Esophagus mucosa (tissue), 1 donor: ENCODE measurements around the gene PIGC. TPM values are rescaled to one million over a fixed set of nuclear protein-coding genes. Genes with fewer than 3 reads are reported as not detected.

ENCODE experiments used
- ATAC-seq: fragments of 200-7000 bp; cut with Tn5 transposase; one replicate; pipeline ENCODE4 v1.9.1; 2020
- total RNA-seq: library from RNA; stranded (reverse); gene quantifications from one replicate; pipeline ENCODE4 v1.2.4, GENCODE V29; 2023
- donor health status: DM: yes; HTN: yes; CAD: no.

Gene PIGC
- total RNA-seq, 1 donor from 2014 or later = 11.7 TPM

DNA sequence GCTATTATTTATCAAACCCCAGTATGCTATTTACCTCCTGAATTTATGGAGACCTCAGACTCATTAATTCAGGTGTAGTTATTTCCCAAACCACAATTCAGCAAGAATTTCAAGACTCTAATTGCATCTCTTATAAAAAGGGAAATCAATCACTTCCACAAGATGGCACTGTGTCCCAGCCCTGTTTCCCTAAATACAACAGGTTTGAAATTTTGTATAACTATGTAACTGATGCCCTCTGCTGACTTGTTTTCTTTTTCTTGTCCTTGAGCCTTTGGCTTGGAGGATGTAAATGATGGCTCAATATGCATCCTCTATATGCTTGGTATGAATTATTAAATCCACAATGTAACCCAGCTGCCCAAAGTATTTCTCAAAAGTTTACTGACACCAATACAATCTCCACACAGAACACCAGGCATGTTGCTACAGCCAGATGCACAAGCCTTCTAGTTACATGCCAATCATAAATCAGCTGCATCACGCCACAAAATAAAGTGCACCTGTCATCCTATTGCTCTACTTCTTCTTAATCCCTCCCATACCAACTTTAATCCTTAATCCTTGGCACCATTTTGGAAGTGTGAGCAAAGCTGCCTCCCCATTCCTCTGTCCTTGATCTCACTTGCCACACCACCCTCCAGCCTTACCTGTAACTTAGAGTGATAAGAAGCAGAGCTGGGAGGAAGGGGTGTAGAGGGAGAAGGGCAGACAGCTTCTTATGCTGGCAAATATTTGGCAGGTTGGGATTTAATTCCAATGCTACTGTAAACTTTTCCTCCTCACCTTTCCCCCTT is 14.3 kb downstream of the PIGC start:
- peak; percentile 68 for ATAC-seq

- no peak for ATAC-seq
Measured at GRCh38 chr1:172427191-172427590, 16.7 kb downstream of the PIGC start.

GRCh38 chr1:172425339-172425738 is 18.5 kb downstream of the PIGC start:
- ATAC-seq = no peak

DNA sequence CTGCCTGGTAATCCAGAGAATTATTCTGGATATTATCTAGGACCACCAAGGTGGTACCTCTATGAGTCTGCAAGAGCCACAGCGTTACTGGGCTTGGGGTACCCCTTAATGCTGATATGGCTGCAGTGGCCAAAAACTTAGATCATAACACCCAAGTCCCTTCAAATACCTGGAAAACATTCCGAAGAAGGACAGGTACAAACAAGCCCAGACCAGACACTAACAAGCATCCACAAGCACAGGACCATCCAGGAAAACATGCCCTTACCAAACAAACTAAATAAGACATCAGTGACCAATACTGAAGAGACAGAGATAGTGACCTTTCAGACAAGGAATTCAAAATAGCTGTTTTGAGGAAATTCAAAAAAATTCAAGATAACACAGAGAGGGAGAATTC is 20.5 kb downstream of the PIGC start:
- no peak for ATAC-seq

DNA sequence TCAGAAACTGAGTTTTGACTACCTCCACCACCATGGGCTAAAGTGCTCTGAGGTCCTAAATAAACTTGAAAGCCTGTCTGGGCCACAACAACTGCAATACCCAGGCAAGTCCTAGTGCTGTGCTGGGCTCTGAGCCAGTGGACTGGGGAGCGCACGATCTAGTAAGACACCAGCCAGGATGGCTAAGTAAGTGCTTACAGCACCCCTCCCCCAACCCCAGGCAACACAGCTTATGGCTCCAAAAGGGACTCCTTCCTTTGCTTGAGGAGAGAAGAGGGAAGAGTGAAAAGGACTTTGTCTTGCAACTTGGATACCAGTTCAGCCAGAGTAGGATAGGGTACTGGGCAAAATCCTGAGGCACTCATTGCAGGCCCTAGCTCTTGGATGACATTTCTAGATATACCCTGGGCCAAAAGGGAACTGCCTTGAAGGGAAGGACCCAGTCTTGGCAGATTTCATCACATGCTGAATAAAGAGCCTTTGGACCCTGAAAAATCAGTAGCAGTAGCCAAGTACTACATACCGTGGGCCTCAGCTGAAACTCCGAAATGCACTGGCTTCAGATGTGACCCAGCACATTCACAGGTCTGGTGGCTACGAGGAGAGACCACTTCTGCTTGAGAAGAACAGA is 21.8 kb downstream of the PIGC start:
- ATAC-seq = no peak

DNA sequence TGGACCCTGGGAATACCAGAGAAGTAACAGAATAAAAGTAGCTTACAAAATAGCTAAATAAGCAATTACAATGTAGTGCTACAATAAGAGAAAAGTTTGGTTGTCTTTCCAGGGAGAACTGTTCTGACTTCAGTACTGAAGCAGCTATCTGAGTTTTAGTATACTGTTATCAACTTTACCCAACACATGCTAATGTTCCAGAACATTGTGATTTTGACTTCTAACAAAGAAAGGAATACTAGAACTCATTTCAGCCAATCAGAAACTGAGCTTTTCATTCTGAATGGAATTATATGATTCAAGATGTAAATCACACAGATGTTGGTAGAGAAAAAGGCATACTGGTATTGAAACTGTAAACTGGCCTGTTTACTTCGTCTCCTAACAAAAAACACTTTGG is 23.5 kb downstream of the PIGC start, which contains the start of gene C1orf105:
Gene C1orf105 (plus strand): TSS at position 301 of the 400 bp plus-strand sequence. CDS start 201 bp downstream, outside the sequence.
- no peak for ATAC-seq

DNA sequence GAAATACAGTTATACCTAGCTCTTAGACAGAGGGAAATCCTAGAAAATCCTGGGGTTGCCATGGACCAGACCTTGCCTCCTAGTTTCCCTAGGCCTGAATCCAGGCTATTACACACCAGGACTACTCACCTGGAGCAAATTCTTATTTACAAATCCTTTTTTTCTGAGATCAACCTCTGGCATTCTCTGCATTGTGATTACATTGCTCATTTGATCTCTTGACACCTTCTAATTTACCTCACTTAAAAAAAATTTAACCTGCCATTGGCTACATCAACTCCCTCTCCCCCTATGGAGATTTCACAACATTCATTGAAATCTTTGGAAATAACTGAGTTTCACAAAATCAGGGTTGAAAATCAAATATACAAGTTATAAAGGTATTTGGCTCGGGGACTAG is 26.3 kb downstream of the PIGC start:
- ATAC-seq = no peak

GRCh38 chr1:172416496-172417035 is 27.3 kb downstream of the PIGC start:
- no peak for ATAC-seq

- no peak for ATAC-seq
Measured at GRCh38 chr1:172414331-172414730, 29.5 kb downstream of the PIGC start.

DNA sequence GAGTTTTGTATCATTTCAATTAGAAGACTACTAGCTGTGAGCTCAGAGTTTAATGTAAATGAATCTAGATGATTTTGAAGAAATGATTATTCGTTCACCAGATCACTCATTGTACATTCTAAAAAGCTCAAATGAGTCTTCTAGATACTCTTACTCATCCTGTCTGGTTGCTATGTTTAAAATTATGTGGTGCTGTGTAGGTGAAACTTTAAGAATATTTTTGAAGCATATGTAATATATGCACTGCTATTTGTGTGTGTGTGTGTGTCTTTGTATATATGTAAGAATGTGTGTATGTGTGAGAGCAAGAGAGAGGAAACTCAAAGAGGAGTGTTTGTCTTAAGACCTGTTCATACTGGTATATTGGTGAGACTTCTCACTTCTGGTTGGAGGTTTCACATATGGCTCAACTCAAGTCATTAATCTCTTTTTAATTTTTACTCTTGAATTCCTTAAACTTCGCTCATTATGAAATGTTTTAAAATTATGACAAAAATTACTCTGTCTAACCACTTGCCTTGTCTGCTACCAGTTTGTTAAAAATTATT is 32.0 kb downstream of the PIGC start:
- ATAC-seq = no peak

DNA sequence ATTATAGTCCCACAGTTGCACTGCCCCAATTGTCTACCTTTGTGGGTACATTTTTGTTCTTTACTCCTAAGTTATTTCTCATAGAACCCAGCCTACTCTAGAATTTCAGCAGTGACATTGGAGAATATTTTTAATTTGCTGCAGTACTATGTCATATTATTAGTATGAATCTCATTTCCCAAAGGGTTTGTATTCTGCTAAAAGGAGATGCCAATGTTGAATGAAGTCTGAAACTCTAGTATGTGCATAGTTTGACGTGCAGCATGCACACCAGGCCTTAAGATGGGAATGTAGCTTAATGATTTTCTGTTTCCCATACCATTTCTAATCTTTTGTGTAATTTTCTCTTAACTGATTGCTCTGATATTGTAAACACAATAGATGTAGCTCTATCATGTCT is 33.8 kb downstream of the PIGC start:
- no peak for ATAC-seq

GRCh38 chr1:172408958-172409357 is 34.9 kb downstream of the PIGC start:
- no peak for ATAC-seq

DNA sequence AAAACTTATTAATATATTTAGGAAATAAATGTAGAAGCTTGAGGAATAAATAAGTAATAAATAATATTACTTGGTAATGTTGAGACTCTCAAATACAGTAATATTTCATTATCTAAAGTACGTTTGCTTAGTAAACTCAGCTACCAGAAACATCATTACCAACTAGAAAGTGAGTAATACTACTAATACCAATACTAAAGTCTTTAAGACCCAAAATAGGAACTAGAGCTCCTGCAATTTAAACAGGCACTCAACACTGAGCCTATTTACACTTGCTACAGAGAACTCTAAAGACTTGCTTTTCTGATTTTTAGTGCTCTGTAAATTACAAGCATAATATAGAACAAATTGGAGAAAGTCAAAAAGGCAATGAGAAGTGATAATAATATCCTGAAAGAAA is 36.9 kb downstream of the PIGC start:
- ATAC-seq = no peak

- no peak for ATAC-seq
Measured at GRCh38 chr1:172405912-172406311, 38.0 kb downstream of the PIGC start.

DNA sequence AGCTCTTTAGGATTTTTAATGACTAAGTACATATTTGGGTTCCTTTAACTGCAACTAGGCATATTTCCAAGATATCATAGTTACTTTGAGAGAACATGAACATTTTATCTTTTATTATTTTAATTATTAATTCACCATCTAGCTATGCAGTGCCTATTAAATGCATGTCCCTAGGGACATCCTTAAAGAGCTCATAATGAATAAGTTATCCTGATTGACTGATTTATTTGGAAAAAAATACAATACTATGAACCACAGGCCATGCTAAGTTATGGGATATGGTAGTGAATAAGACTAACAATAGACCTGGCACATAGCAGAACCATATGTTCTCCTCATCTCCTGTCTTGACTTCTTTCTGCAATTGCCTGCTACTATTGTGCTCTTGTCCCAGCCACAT is 39.7 kb downstream of the PIGC start:
- ATAC-seq = no peak

- ATAC-seq = no peak
Measured at GRCh38 chr1:172402878-172403569, 40.8 kb downstream of the PIGC start.

GRCh38 chr1:172401892-172402291 is 42.0 kb downstream of the PIGC start:
- ATAC-seq = no peak

DNA sequence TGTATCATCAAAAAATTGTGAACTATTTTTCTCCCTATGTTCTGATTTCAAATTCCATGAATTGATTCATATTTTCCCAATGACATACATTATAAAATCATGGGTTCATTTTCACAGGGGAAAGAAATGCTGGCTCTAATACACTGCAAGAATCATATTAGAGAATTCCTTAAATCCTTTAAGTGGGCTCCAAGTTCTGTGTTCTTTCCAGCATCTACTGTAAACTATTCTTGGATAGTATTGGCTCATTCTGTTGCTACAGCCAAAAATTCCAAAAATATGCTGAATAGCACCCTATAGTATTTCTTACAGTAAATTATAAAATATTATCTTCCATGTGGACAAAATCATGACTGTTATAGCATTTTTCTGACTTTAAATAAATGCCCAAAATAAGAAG is 42.4 kb downstream of the PIGC start:
- no peak for ATAC-seq

DNA sequence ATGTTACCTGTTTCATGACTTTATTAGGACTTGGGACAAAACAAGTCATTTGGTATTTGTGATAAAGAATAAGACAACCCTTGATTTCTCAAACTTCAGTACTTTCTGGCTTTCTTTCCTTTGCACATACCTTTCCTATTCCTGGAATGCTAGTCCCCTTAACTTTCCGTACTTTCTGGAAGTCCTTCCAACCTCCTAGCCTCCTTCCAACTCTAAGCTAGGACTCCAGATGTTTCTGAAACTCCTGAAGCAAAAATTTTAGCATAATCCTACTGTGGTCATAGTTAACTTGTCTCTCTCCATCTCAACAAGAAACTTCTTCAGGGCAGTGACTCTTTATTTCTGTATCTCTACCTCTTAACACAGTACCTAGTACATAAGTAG is 43.2 kb downstream of the PIGC start:
- no peak for ATAC-seq

- no peak for ATAC-seq
Measured at GRCh38 chr1:172399756-172400721, 43.8 kb downstream of the PIGC start.

DNA sequence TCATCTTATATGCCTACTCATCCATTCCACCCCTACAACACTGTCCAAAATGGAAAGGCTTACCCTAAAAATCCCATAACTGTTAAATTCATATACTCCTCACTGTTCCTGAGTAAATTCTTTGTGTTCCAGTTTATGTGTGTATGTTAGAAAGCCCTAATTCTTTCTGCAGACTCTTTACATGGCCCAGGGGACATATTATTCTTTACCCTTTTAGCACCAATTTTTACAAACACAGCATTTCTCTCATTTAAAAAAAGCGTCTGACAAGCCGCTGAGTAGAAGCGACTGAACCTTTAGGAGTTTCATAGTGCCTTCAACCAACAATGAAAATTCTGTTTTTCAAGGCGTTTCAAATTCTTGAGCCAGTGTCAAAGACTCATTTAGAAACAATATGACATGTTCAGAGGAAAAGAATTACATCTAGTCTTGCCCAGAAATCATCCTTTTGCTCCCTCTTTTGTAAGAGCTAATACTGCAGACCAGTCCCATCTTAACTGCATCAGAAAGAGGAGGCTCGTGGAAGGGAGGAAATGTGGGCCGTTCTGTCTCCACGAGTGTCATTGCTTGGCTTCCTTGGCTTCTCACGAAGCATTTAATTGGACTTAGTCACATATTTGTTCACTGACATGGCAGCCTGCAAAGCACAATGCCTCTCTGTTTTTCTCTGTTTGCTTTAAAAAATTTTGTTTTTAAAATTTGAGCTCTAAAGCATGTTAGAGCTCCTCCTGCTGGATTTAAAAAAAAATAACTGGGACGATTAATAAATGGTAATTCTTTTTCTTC is 44.7 kb downstream of the PIGC start:
- ATAC-seq = peak; percentile 59
